Measurements from ENCODE around the gene RNF113B. TPM values are rescaled to one million over a fixed set of nuclear protein-coding genes. Genes with fewer than 3 reads are reported as not detected.

The RNF113B gene
- total and polyA plus RNA-seq, 2 experiments from 2014 or later: 0.94 TPM; not detected in 1

DNA sequence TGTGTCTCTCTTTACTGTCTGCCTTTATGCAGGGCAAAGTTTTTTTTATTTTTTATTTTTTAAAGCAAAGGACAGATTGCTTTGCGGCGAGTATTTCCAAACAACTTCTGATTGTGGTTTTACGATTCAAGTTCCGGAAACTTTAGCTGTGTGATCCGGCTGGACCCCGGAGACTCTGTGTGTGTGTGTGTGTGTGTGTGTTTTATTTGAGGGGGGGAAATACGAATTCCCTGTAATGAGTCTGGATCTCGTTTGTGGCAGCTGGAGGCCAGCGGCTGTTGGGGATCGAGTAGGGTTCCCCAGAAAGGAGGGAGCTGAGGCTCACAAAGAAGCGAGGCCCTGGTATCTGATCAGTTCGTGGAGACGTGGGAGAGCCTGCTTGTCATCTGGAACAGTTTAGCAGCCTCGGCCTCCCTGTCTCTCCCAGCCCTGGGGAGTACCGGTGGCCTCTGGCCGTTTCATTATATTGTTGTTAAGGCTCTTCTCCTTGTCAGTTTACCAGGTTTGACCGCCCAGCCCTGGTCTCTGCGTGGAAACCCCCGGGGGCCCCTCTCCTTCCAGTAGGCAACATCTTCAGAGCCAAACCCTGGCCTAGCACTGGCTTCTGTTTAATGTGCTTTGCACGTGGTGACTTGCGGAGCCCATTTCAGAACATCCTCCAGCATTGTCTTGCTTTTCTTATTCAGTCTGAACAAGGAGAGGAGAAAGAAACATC is 32.9 kb downstream of the RNF113B start:
- peak overlapping the region; percentile 32 for H2AFZ ChIP-seq
- 3% methylated on average over 21 of the region's 21 CpGs for WGBS (ENCODE audit: low lambda C conversion rate, missing lambda C conversion rate)
- peak; percentile 39 for DNase-seq (ENCODE audit: low spot score)
- no peaks in the 10 kb centered on the region for H3K9me2 ChIP-seq (replicated peaks; ENCODE audit: insufficient read depth)
- TF ChIP-seq EZH2 (IDR thresholded peaks at IDR 0.05; ENCODE audit: borderline replicate concordance) (no peak), CTCF (IDR thresholded peaks at IDR 0.05; ENCODE audit: poor library complexity) (no peak), EZH2phosphoT487 (IDR thresholded peaks at IDR 0.05; ENCODE audit: low read depth, severe bottlenecking, unreplicated experiment) (no peak)
- no peaks in the 10 kb centered on the region for H3K36me3 ChIP-seq (replicated peaks; ENCODE audit: insufficient read depth, low read depth)
- peak overlapping the region; percentile 65 for H3K4me3 ChIP-seq
- no peaks in the 10 kb centered on the region for H3K9me3 ChIP-seq (ENCODE audit: low read depth)
- peak overlapping the region; percentile 57 for H3K27ac ChIP-seq
- H3K27me3 ChIP-seq: no peaks in the 10 kb centered on the region
- H3K4me2 ChIP-seq: peak overlapping the region; percentile 83
- H3K79me2 ChIP-seq: peaks cover 52% of the 10 kb centered on the region
- H3K4me1 ChIP-seq (ENCODE audit: insufficient read depth): peaks cover 36% of the 10 kb centered on the region
- H4K20me1 ChIP-seq (ENCODE audit: insufficient read depth, poor library complexity, severe bottlenecking): peaks cover 24% of the 10 kb centered on the region

DNA sequence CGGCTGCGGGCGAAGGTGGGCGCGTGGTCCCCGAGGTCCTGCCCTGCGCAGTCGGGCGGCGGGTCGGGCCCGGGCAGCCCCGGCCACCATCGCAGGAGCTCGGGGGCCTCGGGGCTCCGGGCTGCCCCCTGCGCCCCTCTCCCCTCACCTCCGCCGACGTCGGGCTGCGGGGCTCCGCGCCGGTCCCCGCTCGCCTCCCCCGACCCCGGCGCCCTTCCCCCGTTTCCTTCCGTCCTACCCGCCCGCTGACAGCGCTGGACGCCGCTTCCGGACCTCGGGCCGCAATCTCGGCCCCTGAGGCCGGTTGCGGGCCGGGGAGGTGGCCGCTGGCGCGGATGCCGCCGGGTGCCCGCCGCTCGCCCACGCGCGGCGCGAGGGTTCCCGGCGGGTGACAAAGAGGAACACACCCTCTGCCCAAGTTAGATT is 33.5 kb downstream of the RNF113B start:
- Histone ChIP-seq H3K4me3 (peak overlapping the region; percentile 65), H3K4me2 (peak overlapping the region; percentile 83), H3K9me3 (ENCODE audit: low read depth) (no peaks in the 10 kb centered on the region), H3K4me1 (ENCODE audit: insufficient read depth) (peaks cover 36% of the 10 kb centered on the region), H4K20me1 (ENCODE audit: insufficient read depth, poor library complexity, severe bottlenecking) (peaks cover 21% of the 10 kb centered on the region), H3K27me3 (no peaks in the 10 kb centered on the region), H3K9me2 (replicated peaks; ENCODE audit: insufficient read depth) (no peaks in the 10 kb centered on the region), H2AFZ (peak overlapping the region; percentile 32), H3K36me3 (replicated peaks; ENCODE audit: insufficient read depth, low read depth) (no peaks in the 10 kb centered on the region), H3K27ac (peak overlapping the region; percentile 57), H3K79me2 (peaks cover 46% of the 10 kb centered on the region)
- 0% methylated on average over 27 of the region's 60 CpGs for WGBS (ENCODE audit: low lambda C conversion rate, missing lambda C conversion rate)
- TF ChIP-seq EZH2 (IDR thresholded peaks at IDR 0.05; ENCODE audit: borderline replicate concordance): no peak
- no peak for TF ChIP-seq CTCF (IDR thresholded peaks at IDR 0.05; ENCODE audit: poor library complexity)
- TF ChIP-seq EZH2phosphoT487 (IDR thresholded peaks at IDR 0.05; ENCODE audit: low read depth, severe bottlenecking, unreplicated experiment): no peak
- peak; percentile 62 for DNase-seq (ENCODE audit: low spot score)

DNA sequence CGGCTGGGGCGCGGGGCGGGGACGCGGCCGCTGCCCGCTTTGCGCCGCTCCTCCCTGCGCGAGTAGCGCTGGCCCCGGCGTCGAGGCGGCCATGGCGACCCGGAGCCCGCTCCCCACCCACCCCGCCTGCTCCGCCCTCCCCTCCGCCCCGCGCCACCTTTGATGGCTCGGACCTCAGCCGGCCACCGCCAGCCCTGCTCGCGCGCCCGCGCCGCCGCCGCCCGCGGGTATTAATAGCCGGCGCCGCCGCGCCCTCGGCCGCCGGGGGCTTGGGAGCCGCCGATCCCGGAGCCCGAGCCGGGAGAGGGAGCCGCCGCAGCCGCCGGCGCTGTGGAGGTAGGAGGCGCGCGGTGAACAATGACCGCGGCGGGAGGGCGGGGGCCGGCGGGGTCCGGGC is 33.9 kb downstream of the RNF113B start:
- Histone ChIP-seq H3K27me3 (no peaks in the 10 kb centered on the region), H4K20me1 (ENCODE audit: insufficient read depth, poor library complexity, severe bottlenecking) (peaks cover 21% of the 10 kb centered on the region), H3K36me3 (replicated peaks; ENCODE audit: insufficient read depth, low read depth) (no peaks in the 10 kb centered on the region), H3K4me1 (ENCODE audit: insufficient read depth) (peaks cover 36% of the 10 kb centered on the region), H3K27ac (peak overlapping the region; percentile 57), H3K4me2 (peak overlapping the region; percentile 83), H3K9me2 (replicated peaks; ENCODE audit: insufficient read depth) (no peaks in the 10 kb centered on the region), H3K9me3 (ENCODE audit: low read depth) (no peaks in the 10 kb centered on the region), H3K79me2 (peaks cover 42% of the 10 kb centered on the region), H3K4me3 (peak overlapping the region; percentile 65), H2AFZ (peak overlapping the region; percentile 32)
- TF ChIP-seq EZH2phosphoT487 (IDR thresholded peaks at IDR 0.05; ENCODE audit: low read depth, severe bottlenecking, unreplicated experiment) (no peak), CTCF (IDR thresholded peaks at IDR 0.05; ENCODE audit: poor library complexity) (no peak), EZH2 (IDR thresholded peaks at IDR 0.05; ENCODE audit: borderline replicate concordance) (no peak)
- 0% methylated on average over 37 of the region's 66 CpGs for WGBS (ENCODE audit: low lambda C conversion rate, missing lambda C conversion rate)
- no peak for DNase-seq (ENCODE audit: low spot score)
